H9 (cell line): ENCODE data around the gene LPP. TPM values are rescaled to one million over a fixed set of nuclear protein-coding genes. Genes with fewer than 3 reads are reported as not detected.

Experiments
- DNase-seq: peaks from one replicate; pipeline ENCODE4 v3.0.0-alpha.2; 2017
- H2AFZ ChIP-seq: one replicate; pipeline ENCODE4 v1.6.1; 2013; ENCODE audit warnings: mild to moderate bottlenecking, low read length, control low read depth, moderate library complexity
- H2AK5ac ChIP-seq: 2 replicates; pipeline ENCODE4 v1.6.1; 2013; ENCODE audit warnings: low read length, control low read depth, mixed read lengths; ENCODE audit not compliant: insufficient read length
- H2BK120ac ChIP-seq: one replicate; pipeline ENCODE4 v1.6.1; 2013; ENCODE audit warnings: low read depth, mild to moderate bottlenecking, low read length, control low read depth, inconsistent platforms; ENCODE audit not compliant: poor library complexity, severe bottlenecking
- H2BK12ac ChIP-seq: 2 replicates; pipeline ENCODE4 v1.6.1; 2013; ENCODE audit warnings: low read length, control low read depth, mixed read lengths, low read depth; ENCODE audit not compliant: insufficient read length
- H2BK15ac ChIP-seq: 2 replicates; pipeline ENCODE4 v1.6.1; 2013; ENCODE audit warnings: low read depth, low read length, control low read depth
- H2BK20ac ChIP-seq: one replicate; pipeline ENCODE4 v1.6.1; 2013; ENCODE audit warnings: low read depth, mild to moderate bottlenecking, low read length, control low read depth, inconsistent platforms; ENCODE audit not compliant: poor library complexity, severe bottlenecking
- H2BK5ac ChIP-seq: 2 replicates; pipeline ENCODE4 v1.6.1; 2013; ENCODE audit warnings: low read length, control low read depth, mixed read lengths; ENCODE audit not compliant: insufficient read length
- H3K14ac ChIP-seq: 2 replicates; pipeline ENCODE4 v1.6.1; 2013; ENCODE audit warnings: low read length, control low read depth; ENCODE audit not compliant: insufficient read depth
- H3K18ac ChIP-seq: 2 replicates; pipeline ENCODE4 v1.6.1; 2013; ENCODE audit warnings: low read depth, mild to moderate bottlenecking, mixed read lengths, low read length, control low read depth; ENCODE audit not compliant: insufficient read length
- H3K23ac ChIP-seq: 2 replicates; pipeline ENCODE4 v1.6.1; 2013; ENCODE audit warnings: low read length, control low read depth, mixed read lengths, low read depth; ENCODE audit not compliant: insufficient read length
- H3K23me2 ChIP-seq: 2 replicates; pipeline ENCODE4 v1.6.1; 2013; ENCODE audit warnings: low read depth, mild to moderate bottlenecking, mixed read lengths, low read length, control low read depth; ENCODE audit not compliant: insufficient read length, poor library complexity, severe bottlenecking
- H3K27ac ChIP-seq: 2 replicates; pipeline ENCODE4 v1.5.1; 2013; ENCODE audit warnings: low read length, control low read depth, mixed read lengths, low read depth; ENCODE audit not compliant: insufficient read length
- H3K27me3 ChIP-seq: 2 replicates; pipeline ENCODE4 v1.6.1; 2013; ENCODE audit warnings: low read length, control low read depth, inconsistent platforms; ENCODE audit not compliant: insufficient read depth
- H3K4ac ChIP-seq: 2 replicates; pipeline ENCODE4 v1.6.1; 2013; ENCODE audit warnings: low read depth, mild to moderate bottlenecking, control low read depth, inconsistent platforms, low read length, moderate library complexity
- H3K4me1 ChIP-seq: 2 replicates; pipeline ENCODE4 v1.6.1; 2013; ENCODE audit warnings: low read length, control low read depth, inconsistent platforms; ENCODE audit not compliant: insufficient read depth
- H3K4me2 ChIP-seq: 2 replicates; pipeline ENCODE4 v1.6.1; 2013; ENCODE audit warnings: low read length, control low read depth, mixed read lengths; ENCODE audit not compliant: insufficient read length, insufficient read depth
- H3K56ac ChIP-seq: 2 replicates; pipeline ENCODE4 v1.6.1; 2013; ENCODE audit warnings: low read depth, mild to moderate bottlenecking, mixed read lengths, low read length, control low read depth; ENCODE audit not compliant: insufficient read length
- H3K79me1 ChIP-seq: 2 replicates; pipeline ENCODE4 v1.6.1; 2013; ENCODE audit warnings: low read depth, mild to moderate bottlenecking, moderate library complexity, low read length, control low read depth, inconsistent platforms; ENCODE audit not compliant: insufficient read depth, poor library complexity, severe bottlenecking
- H3K79me2 ChIP-seq: 2 replicates; pipeline ENCODE4 v1.6.1; 2013; ENCODE audit warnings: low read length, control low read depth, inconsistent platforms; ENCODE audit not compliant: insufficient read depth
- H3K9ac ChIP-seq: 2 replicates; pipeline ENCODE4 v1.6.1; 2013; ENCODE audit warnings: low read length, control low read depth, mixed read lengths; ENCODE audit not compliant: insufficient read length; ENCODE audit errors: extremely low read depth
- H3K9me3 ChIP-seq: one replicate; pipeline ENCODE4 v1.6.1; 2013; ENCODE audit warnings: low read depth, low read length, inconsistent platforms; ENCODE audit not compliant: control insufficient read depth
- H3T11ph ChIP-seq: one replicate; pipeline ENCODE4 v1.6.1; 2013; ENCODE audit warnings: mild to moderate bottlenecking, low read length, control low read depth, inconsistent platforms
- H4K20me1 ChIP-seq: one replicate; pipeline ENCODE4 v1.6.1; 2013; ENCODE audit not compliant: control insufficient read depth, insufficient read length, insufficient read depth
- H4K5ac ChIP-seq: 2 replicates; pipeline ENCODE4 v1.6.1; 2013; ENCODE audit warnings: low read depth, mild to moderate bottlenecking, mixed read lengths, low read length, control low read depth; ENCODE audit not compliant: insufficient read length
- H4K8ac ChIP-seq: replicated peaks from 2 replicates; pipeline ENCODE4 v1.6.1; 2013; ENCODE audit warnings: low read length, control low read depth, mixed read lengths, low read depth; ENCODE audit not compliant: insufficient read length
- H4K91ac ChIP-seq: 2 replicates; pipeline ENCODE4 v1.6.1; 2013; ENCODE audit warnings: low read depth, mild to moderate bottlenecking, moderate library complexity, mixed read lengths, low read length, control low read depth; ENCODE audit not compliant: insufficient read length
- H3K27ac Mint-ChIP-seq, 3 experiments: 2 replicates in 2 of 3; 3 replicates in 1 of 3; pipeline ENCODE4 v1.8.0; 2020 to 2021; ENCODE audit warnings: mixed read lengths in 3 of 3, mild to moderate bottlenecking in 1 of 3, moderate library complexity in 1 of 3
- H3K27me3 Mint-ChIP-seq: 2 replicates; pipeline ENCODE4 v1.8.0; 2021; ENCODE audit warnings: low read depth, mild to moderate bottlenecking, moderate library complexity, mixed read lengths
- H3K36me3 Mint-ChIP-seq, 3 experiments: 2 replicates in 2 of 3; 3 replicates in 1 of 3; pipeline ENCODE4 v1.8.0; 2020 to 2021; ENCODE audit warnings: low read depth in 3 of 3, mixed read lengths in 3 of 3; ENCODE audit not compliant: insufficient read depth in 1 of 3
- H3K4me1 Mint-ChIP-seq, 2 experiments: 2 replicates each; pipeline ENCODE4 v1.8.0; 2020; ENCODE audit warnings: mixed read lengths in 2 of 2
- H3K4me3 Mint-ChIP-seq, 2 experiments: 2 replicates in 1 of 2; 3 replicates in 1 of 2; pipeline ENCODE4 v1.8.0; 2020 to 2021; ENCODE audit warnings: mild to moderate bottlenecking in 2 of 2, mixed read lengths in 2 of 2, moderate library complexity in 1 of 2
- H3K9me3 Mint-ChIP-seq, 2 experiments: 2 replicates in 1 of 2; 3 replicates in 1 of 2; pipeline ENCODE4 v1.8.0; 2020; ENCODE audit warnings: mild to moderate bottlenecking in 2 of 2, mixed read lengths in 2 of 2, moderate library complexity in 1 of 2
- CTCF ChIP-seq: fragments of 200-600 bp; sonication (generic); conservative IDR thresholded peaks from 3 replicates; pipeline ENCODE4 v1.8.0; 2021; ENCODE audit warnings: antibody characterized with exemption, mild to moderate bottlenecking
- WGBS: extraction: QIAGEN DNeasy Blood & Tissue Kit; methylation state at CpG from one replicate; pipeline ENCODE4 v1.1.7; 2013; ENCODE audit warnings: missing lambda C conversion rate, low lambda C conversion rate, mixed read lengths; ENCODE audit not compliant: insufficient read length; ENCODE audit errors: extremely low coverage; 5-methylcytosine and 5-hydroxymethylcytosine counted together
- total RNA-seq: library from RNA; stranded (reverse); gene quantifications from 2 replicates; pipeline ENCODE4 v1.2.1, GENCODE V29; 2021

Gene LPP
- total RNA-seq, 1 experiment from 2014 or later = 64.6 TPM

GRCh38 chr3:188513662-188514328 is 359.8 kb downstream of the LPP start:
- Mint-ChIP-seq H3K4me3 (no peak overlapping the region), H3K27ac (peak overlapping the region in 2 of 3 experiments; percentile 35 to 54; a peak in 3 of 7 replicates), H3K27me3 (no peaks in the 10 kb centered on the region), H3K36me3 (peaks cover 0 to 5% (median 0%) of the 10 kb centered on the region in 3 experiments; a peak in 1 of 7 replicates), H3K9me3 (0 out of 5 replicates have a peak, but pooled peaks cover 0 to 2% of the 10 kb centered on the region in 2 experiments), H3K4me1 (peaks cover 20 to 35% of the 10 kb centered on the region in 2 experiments)
- H3K14ac ChIP-seq = no peak overlapping the region
- no peak overlapping the region for H2BK12ac ChIP-seq
- no peaks in the 10 kb centered on the region; the same call in 1 of the 2 replicates for H3K4me1 ChIP-seq
- H3K4ac ChIP-seq = no peak overlapping the region
- H2BK5ac ChIP-seq = no peak overlapping the region
- H3K27me3 ChIP-seq = no peaks in the 10 kb centered on the region
- no peak overlapping the region for H3K23ac ChIP-seq
- no peak overlapping the region for H3T11ph ChIP-seq
- H3K79me1 ChIP-seq = no peaks in the 10 kb centered on the region
- H3K9me3 ChIP-seq = no peaks in the 10 kb centered on the region
- TF ChIP-seq CTCF = no peak
- no peak for DNase-seq
- no peak overlapping the region for H3K9ac ChIP-seq
- H4K5ac ChIP-seq = no peak overlapping the region
- no peak overlapping the region for H3K27ac ChIP-seq
- 100% methylated on average over 1 of the region's 7 CpGs for WGBS
- no peak overlapping the region for H2AK5ac ChIP-seq
- H2AFZ ChIP-seq = no peak overlapping the region
- H3K79me2 ChIP-seq = no peaks in the 10 kb centered on the region
- H4K20me1 ChIP-seq = no peaks in the 10 kb centered on the region
- H2BK120ac ChIP-seq = no peak overlapping the region
- H4K8ac ChIP-seq = no peak overlapping the region
- no peak overlapping the region for H3K18ac ChIP-seq
- no peaks in the 10 kb centered on the region for H3K23me2 ChIP-seq
- no peak overlapping the region for H3K56ac ChIP-seq
- H2BK20ac ChIP-seq = no peak overlapping the region
- H3K4me2 ChIP-seq = no peak overlapping the region
- no peak overlapping the region for H2BK15ac ChIP-seq
- no peak overlapping the region for H4K91ac ChIP-seq
